H1 (cell line): Measurements from ENCODE around the gene SMIM5.

ENCODE experiments used
- ATF2 ChIP-seq: IDR thresholded peaks from 2 replicates; pipeline ENCODE4 v1.6.1; 2012; ENCODE audit warnings: low read length, inconsistent platforms
- FOSL1 ChIP-seq: IDR thresholded peaks from 2 replicates; pipeline ENCODE4 v1.6.1; 2011; ENCODE audit warnings: mild to moderate bottlenecking, low read depth, low read length, moderate library complexity; ENCODE audit not compliant: insufficient read depth
- PHF8 ChIP-seq: fragments of 200-600 bp; sonication (generic); conservative IDR thresholded peaks from 2 replicates; pipeline ENCODE4 v1.7.1; 2012; ENCODE audit warnings: low read depth, mild to moderate bottlenecking, inconsistent platforms, low read length, moderate library complexity
- POLR2A ChIP-seq, 2 experiments: IDR thresholded peaks; 1 replicate in 1 of 2; 2 replicates in 1 of 2; pipeline ENCODE4 v1.6.1; 2011; ENCODE audit warnings: low read depth in 2 of 2, low read length in 2 of 2, mild to moderate bottlenecking in 2 of 2; ENCODE audit errors: control extremely low read depth in 1 of 2
- RNF2 ChIP-seq: fragments of 200-900, 300-1000 bp; sonication (generic); IDR thresholded peaks from 2 replicates; pipeline ENCODE4 v1.7.1; 2016; ENCODE audit warnings: borderline replicate concordance, low read depth, mild to moderate bottlenecking, antibody characterized with exemption, low read length; ENCODE audit not compliant: poor library complexity, severe bottlenecking; ENCODE audit errors: missing control alignments
- RXRA ChIP-seq: IDR thresholded peaks from 2 replicates; pipeline ENCODE4 v1.6.1; 2011; ENCODE audit warnings: low read depth, mild to moderate bottlenecking, low read length, moderate library complexity; ENCODE audit not compliant: insufficient read depth
- USF2 ChIP-seq: IDR thresholded peaks from 2 replicates; pipeline ENCODE4 v1.6.1; 2011; ENCODE audit warnings: low read length, improper control_type of control experiment
- TF ChIP-seq, protein P1 (sequence below), 3 experiments: IDR thresholded peaks; 1 replicate in 2 of 3; 2 replicates in 1 of 3; pipeline versions ENCODE4 v1.5.1 to v1.6.1; 2011; ENCODE audit warnings: low read length in 3 of 3, mild to moderate bottlenecking in 3 of 3, inconsistent platforms in 2 of 3, low read depth in 1 of 3, moderate library complexity in 1 of 3; ENCODE audit not compliant: insufficient read depth in 1 of 3; ENCODE audit errors: control extremely low read depth in 1 of 3

GRCh38 chr17:75626496-75627038 lies 6.7 kb upstream of the SMIM5 start:
- TF ChIP-seq RXRA (no peak), POLR2A (IDR thresholded peaks at IDR 0.05; ENCODE audit: control extremely low read depth in 1 of 2, low read depth in 2 of 2, low read length in 2 of 2) (no peak), FOSL1 (no peak), ATF2 (no peak), RNF2 (no peak), PHF8 (no peak), USF2 (no peak)
- TF ChIP-seq, protein P1, sequence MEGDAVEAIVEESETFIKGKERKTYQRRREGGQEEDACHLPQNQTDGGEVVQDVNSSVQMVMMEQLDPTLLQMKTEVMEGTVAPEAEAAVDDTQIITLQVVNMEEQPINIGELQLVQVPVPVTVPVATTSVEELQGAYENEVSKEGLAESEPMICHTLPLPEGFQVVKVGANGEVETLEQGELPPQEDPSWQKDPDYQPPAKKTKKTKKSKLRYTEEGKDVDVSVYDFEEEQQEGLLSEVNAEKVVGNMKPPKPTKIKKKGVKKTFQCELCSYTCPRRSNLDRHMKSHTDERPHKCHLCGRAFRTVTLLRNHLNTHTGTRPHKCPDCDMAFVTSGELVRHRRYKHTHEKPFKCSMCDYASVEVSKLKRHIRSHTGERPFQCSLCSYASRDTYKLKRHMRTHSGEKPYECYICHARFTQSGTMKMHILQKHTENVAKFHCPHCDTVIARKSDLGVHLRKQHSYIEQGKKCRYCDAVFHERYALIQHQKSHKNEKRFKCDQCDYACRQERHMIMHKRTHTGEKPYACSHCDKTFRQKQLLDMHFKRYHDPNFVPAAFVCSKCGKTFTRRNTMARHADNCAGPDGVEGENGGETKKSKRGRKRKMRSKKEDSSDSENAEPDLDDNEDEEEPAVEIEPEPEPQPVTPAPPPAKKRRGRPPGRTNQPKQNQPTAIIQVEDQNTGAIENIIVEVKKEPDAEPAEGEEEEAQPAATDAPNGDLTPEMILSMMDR (IDR thresholded peaks at IDR 0.05; ENCODE audit: control extremely low read depth in 1 of 3, insufficient read depth in 1 of 3, low read depth in 1 of 3, low read length in 3 of 3) = no peak
